Measurements from ENCODE around the gene ANKRD34A.

ANKRD34A gene

GRCh38 chr1:145964328-145965118, at the start of gene ANKRD34A, which contains the start of gene POLR3GL:
TSS of gene ANKRD34A (minus strand) at chr1:145964575. CDS start at chr1:145961759, 2,816 bp downstream.
TSS of gene POLR3GL (plus strand) at chr1:145964690. CDS start at chr1:145974866, 10,176 bp downstream.
- peak; percentile 94 for DNase-seq (ENCODE audit: low spot score)

DNA sequence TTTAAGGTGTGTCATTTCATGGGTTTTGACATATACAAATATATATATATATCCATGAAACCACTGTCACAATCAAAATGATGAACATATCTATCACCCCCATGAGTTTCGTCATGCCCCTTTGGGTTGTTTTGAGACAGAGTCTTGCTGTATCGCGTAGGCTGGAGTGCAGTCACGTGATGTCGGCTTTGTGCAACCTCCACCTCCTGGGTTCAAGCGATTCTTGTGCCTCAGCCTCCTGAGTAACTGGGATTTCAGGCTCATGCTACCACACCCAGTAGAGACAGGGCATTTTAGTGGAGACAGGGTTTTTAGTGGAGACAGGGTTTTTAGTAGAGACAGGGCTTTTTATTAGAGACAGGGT, 49.2 kb upstream of the ANKRD34A start:
- DNase-seq (ENCODE audit: low spot score): no peak

DNA sequence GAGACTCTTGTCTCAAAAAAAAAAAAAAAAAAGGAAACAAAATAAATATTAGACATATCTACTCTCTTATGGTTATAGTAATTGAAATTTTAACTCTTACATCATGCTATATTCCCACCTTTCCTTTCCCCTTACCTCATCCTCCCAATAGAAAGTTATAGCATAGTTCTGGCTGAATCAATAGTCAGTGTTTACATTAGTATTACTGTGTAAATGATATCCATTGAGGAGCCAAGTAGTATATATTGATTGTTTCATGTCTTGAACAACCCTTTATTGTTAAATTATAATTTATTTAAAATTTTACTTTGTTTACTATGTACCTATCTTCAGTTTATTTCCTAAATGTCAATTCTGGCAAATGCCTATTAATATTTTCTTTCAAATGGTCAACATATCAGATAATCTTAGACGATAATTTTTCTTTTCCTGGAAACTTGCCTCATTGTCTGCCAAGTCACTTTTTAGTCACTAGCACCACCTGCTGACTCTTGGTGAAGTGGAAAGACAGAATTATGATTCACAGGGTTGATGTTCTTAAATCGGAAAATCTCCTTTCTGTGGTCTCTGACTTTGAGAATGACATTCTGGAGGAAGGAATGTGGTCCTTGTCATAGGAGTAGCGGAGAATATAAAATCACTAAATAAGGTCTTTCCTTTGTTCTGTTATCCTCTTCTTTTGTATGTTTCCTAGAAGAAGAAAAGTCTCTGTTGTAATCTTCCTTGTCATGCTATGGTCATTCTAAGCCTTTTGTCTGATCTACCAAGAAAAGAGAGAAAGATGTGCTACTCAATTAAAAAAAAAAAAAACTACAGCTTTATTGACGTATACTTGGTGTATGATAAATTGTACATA, 48.6 kb upstream of the ANKRD34A start:
- DNase-seq (ENCODE audit: low spot score): peak; percentile 71

GRCh38 chr1:146010126-146010738, 45.9 kb upstream of the ANKRD34A start:
- no peak for DNase-seq (ENCODE audit: low spot score)

GRCh38 chr1:146007489-146008133, 43.2 kb upstream of the ANKRD34A start:
- DNase-seq (ENCODE audit: low spot score): no peak

GRCh38 chr1:146001709-146002108, 37.3 kb upstream of the ANKRD34A start:
- no peak for DNase-seq (ENCODE audit: low spot score)

DNA sequence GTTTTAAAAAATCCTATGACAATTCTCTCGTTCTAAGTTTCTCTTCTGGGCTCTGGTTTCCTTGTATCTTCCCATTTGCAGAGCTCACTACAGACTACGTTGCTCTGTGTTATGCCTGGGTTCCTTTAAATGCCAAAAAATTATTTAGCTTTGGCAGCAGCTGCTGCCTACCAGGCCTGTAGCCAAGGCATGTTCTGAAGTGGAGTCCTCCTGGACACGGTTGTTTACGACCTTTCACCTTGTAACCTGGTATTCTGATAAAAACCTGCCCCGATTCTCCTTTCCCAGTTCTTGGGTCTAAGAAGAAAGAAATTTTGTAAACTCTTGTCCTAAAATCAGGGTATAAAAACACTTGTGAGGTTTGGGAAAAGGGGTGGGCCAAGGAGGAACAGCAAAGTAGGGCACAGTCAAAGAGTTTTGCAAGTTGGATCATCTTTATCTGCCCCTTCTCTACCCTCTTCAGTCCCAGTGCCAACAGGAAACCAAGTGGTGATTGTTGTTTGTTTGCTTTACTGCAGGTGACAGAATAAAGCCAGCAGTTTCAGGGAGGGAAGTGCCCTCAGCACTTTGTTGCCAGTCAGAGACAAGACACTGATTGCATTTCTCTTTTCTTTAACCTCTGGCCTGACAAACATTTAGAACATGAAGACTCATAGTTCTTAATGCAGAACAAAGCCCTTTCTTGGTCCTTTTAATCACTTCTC, 35.1 kb upstream of the ANKRD34A start:
- DNase-seq (ENCODE audit: low spot score): peak; percentile 74

- DNase-seq (ENCODE audit: low spot score): no peak
Observed at GRCh38 chr1:145997718-145998023, 33.3 kb upstream of the ANKRD34A start.

DNA sequence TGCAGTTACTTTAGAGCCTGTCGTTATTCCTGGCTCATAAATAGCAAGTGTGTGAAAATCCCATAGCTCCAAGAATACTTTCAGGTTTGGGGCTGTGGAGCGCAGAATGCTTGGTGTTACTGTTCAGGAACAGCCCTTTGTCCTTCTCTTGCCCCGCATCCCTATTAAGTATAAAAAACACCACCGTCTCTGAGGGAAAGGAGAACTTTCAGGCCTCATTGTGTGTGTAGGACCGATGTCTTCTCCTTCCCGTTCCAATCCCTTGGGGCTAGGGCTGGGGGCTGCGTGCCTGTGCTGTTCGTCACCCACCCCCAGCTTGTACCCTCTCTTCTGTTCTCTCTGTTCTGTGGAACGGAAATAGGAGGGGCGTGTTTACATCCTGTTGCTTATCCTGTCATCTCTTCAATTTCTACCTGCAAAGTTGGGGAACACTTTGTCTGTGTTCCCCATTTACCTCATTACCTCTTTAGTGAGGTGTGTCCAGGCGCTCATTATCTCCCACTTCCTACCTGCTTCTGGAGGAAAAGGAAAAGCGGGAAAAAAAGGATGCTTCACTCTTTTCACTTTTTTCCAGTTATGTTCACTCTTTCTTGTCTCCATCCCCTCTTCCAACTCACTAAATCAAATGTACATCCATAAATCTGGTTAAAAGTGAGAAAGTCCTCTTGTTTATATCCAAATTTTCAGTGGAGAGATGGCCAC, 32.8 kb upstream of the ANKRD34A start:
- DNase-seq (ENCODE audit: low spot score): peak; percentile 78

- peak; percentile 96 for DNase-seq (ENCODE audit: low spot score)
Observed at GRCh38 chr1:145996433-145997015, 32.1 kb upstream of the ANKRD34A start, which contains the start of gene TXNIP. TSS of gene TXNIP (minus strand) at chr1:145996579. CDS start at chr1:145996266, 313 bp downstream.

DNA sequence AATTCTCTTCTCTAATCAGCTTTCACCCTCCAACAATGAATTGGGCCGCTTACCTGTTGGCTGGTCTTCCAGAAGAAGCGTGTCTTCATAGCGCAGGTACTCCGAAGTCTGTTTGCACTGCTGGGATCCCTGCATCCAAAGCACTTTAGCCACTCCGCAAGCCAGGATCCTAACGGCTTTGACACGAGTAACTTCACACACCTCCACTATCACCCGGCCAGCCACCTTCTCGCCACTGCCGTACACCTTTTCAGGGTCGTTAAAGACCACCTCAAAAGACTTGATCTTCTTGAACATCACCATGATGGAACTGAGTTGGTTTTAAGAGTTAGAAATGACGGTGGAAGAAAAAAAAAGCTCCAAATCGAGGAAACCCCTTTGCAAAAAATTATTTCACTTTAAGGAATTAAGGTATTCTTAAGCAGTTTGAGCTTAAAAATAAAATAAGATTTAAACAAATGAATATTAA, 31.6 kb upstream of the ANKRD34A start:
- DNase-seq (ENCODE audit: low spot score): no peak

GRCh38 chr1:145995148-145995881, 30.9 kb upstream of the ANKRD34A start:
- no peak for DNase-seq (ENCODE audit: low spot score)

- peak; percentile 33 for DNase-seq (ENCODE audit: low spot score)
Observed at GRCh38 chr1:145994391-145995120, 30.2 kb upstream of the ANKRD34A start.

DNA sequence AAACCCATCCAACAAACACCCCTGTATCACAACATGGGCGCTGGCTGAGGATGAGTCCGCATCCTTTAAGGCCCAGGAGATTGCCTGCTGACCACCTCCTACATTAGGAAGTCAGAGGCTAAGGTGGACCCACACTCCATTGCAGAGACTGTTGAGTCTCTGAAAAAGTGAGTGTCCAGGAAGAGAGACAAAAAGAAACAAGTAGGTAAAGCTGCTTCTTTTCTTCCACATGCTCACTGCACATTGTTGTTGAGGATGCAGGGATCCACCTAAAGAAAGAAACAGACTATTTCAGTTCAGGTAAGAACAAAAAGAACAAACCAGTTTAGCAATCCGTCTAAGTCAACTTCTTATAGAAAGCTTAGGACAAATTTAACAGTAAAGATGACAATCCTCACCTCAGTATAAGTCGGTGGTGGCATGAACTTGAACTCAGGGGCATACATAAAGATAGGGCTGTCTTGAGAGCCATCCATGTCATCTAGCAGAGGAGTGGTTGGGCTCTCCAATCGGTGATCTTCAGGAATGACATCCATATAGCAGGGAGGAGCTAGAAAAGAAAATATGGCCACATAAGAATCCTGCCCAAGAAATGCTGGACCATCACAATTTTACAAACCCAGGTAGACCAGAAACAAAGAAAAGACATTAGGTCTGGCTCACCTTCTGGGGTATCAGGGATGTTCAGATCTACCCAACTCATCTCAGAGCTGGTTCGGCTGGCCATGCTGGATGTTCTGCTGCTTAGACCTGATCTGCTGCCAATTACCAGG, 29.4 kb upstream of the ANKRD34A start:
- DNase-seq (ENCODE audit: low spot score): no peak

GRCh38 chr1:145992958-145993617, 28.7 kb upstream of the ANKRD34A start:
- DNase-seq (ENCODE audit: low spot score): no peak

- DNase-seq (ENCODE audit: low spot score): no peak
Observed at GRCh38 chr1:145992502-145992936, 28.1 kb upstream of the ANKRD34A start.

DNA sequence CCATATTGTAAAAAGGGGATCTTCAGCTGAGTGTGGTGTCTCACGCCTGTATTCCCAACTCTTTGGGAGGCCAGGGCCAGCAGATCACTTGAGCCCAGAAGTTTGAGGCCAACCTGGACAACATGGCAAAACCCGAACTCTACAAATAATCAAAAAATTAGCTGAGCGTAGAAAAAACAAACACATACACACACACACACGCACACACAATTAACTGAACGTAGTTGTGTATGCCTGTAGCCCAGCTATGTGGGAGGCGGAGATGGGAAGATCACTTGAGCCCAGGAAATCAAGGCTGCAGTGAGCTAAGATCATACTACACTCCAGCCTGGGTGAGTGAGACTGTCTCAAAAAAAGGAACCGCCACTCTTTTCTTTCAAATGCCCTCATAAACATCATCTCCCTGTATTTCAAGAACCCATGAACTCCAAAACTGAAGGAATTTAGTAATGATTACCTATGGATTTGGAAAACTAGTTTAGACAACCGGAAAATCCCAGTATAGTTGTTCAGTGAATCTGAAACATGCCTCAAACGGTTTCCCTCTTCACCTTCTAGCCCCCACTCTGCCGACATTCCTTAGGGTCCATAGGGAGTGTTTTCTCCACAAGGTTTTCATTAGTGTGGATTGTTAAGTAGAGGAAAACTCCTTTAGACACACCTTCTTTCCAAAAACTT, 27.5 kb upstream of the ANKRD34A start:
- DNase-seq (ENCODE audit: low spot score): peak; percentile 14
